Measurements from ENCODE around the gene GNB1L. TPM values are rescaled to one million over a fixed set of nuclear protein-coding genes. Genes with fewer than 3 reads are reported as not detected.
"Not testable (repeated sequence)": the region's sequence is repeated elsewhere in the genome, so short reads cannot be mapped to it uniquely, and the experiment has no call there.

Gene GNB1L
- total RNA-seq, 1 donor from 2014 or later: 3.7 TPM

DNA sequence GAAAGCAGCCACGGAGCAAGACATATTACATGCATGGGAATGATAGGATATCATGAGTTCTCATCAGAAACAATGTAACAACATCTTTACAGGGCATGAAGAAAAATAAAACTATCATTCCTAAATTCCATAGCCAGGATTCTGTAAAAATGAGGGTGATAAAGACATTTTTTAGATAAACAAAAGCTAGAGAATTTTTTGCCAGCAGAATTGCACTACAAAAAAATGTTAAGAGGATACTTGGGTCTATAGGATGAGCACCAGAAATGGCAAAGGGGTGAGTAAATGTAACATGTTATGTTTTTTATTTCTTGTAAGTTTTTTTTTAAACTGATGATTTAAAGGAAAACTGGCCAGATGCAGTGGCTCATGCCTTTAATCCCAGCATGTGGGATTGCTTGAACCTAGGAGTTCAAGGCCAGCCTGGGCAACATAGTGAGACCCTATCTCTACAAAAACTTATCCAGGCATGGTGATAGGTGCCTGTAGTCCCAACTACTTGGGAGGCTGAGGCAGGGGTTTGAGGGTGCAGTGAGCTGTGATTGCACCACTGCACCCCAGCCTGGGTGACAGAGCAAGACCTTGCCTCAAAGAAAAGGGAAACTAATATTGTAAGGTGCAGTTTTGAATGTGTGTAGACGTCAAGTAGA lies 60.9 kb downstream of the GNB1L start:
- peaks cover 2% of the 10 kb centered on the region for H3K27me3 Mint-ChIP-seq (ENCODE audit: unreplicated experiment)
- H3K4me3 Mint-ChIP-seq (ENCODE audit: unreplicated experiment): no peak overlapping the region
- H3K9me3 Mint-ChIP-seq (ENCODE audit: unreplicated experiment): no peaks in the 10 kb centered on the region
- H3K4me1 Mint-ChIP-seq (ENCODE audit: unreplicated experiment): no peaks in the 10 kb centered on the region
- no peak overlapping the region for H3K27ac Mint-ChIP-seq (ENCODE audit: unreplicated experiment)
- H3K36me3 Mint-ChIP-seq (ENCODE audit: low read depth, unreplicated experiment): no peaks in the 10 kb centered on the region
- TF ChIP-seq, protein P1, sequence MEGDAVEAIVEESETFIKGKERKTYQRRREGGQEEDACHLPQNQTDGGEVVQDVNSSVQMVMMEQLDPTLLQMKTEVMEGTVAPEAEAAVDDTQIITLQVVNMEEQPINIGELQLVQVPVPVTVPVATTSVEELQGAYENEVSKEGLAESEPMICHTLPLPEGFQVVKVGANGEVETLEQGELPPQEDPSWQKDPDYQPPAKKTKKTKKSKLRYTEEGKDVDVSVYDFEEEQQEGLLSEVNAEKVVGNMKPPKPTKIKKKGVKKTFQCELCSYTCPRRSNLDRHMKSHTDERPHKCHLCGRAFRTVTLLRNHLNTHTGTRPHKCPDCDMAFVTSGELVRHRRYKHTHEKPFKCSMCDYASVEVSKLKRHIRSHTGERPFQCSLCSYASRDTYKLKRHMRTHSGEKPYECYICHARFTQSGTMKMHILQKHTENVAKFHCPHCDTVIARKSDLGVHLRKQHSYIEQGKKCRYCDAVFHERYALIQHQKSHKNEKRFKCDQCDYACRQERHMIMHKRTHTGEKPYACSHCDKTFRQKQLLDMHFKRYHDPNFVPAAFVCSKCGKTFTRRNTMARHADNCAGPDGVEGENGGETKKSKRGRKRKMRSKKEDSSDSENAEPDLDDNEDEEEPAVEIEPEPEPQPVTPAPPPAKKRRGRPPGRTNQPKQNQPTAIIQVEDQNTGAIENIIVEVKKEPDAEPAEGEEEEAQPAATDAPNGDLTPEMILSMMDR (IDR thresholded peaks at IDR 0.05; ENCODE audit: unreplicated experiment): no peak
- DNase-seq (ENCODE audit: low spot score): no peak

DNA sequence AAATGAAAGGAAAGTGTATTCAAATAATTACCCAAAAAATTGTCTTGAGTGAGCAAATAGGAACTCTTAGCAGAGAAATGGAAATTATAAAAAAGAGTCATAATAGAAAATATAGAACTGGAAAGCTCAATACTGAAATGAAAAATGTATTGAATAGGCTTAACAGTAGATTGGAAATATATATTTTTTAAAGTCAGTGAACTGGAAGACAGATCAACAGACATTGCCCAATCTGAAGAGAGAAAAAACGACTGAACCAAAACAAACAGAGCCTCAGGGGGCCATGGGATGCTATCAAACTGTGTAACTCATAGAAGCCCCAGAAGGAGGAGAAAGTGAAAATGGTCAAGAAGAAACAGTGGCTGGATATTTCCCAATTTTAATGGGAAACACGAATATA lies 61.5 kb downstream of the GNB1L start:
- Mint-ChIP-seq H3K4me1 (ENCODE audit: unreplicated experiment) (no peaks in the 10 kb centered on the region), H3K27ac (ENCODE audit: unreplicated experiment) (no peak overlapping the region), H3K9me3 (ENCODE audit: unreplicated experiment) (no peaks in the 10 kb centered on the region), H3K27me3 (ENCODE audit: unreplicated experiment) (peaks cover 2% of the 10 kb centered on the region), H3K4me3 (ENCODE audit: unreplicated experiment) (no peak overlapping the region), H3K36me3 (ENCODE audit: low read depth, unreplicated experiment) (no peaks in the 10 kb centered on the region)
- TF ChIP-seq, protein P1 (IDR thresholded peaks at IDR 0.05; ENCODE audit: unreplicated experiment): no peak
- DNase-seq (ENCODE audit: low spot score): no peak

DNA sequence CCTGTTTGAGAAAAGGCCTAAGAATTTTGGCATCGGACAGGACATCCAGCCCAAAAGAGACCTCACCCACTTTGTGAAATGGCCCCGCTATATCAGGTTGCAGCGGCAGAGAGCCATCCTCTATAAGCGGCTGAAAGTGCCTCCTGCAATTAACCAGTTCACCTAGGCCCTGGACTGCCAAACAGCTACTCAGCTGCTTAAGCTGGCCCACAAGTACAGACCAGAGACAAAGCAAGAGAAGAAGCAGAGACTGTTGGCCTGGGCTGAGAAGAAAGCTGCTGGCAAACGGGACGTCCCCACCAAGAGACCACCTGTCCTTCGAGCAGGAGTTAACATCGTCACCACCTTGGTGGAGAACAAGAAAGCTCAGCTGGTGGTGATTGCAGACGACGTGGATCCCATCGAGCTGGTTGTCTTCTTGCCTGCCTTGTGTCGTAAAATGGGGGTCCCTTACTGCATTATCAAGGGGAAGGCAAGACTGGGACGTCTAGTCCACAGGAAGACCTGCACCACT lies 62.2 kb downstream of the GNB1L start:
- H3K36me3 Mint-ChIP-seq (ENCODE audit: low read depth, unreplicated experiment); DNase-seq (ENCODE audit: low spot score); H3K27ac Mint-ChIP-seq (ENCODE audit: unreplicated experiment); H3K9me3 Mint-ChIP-seq (ENCODE audit: unreplicated experiment); H3K4me3 Mint-ChIP-seq (ENCODE audit: unreplicated experiment); H3K27me3 Mint-ChIP-seq (ENCODE audit: unreplicated experiment); H3K4me1 Mint-ChIP-seq (ENCODE audit: unreplicated experiment): not testable (repeated sequence)

DNA sequence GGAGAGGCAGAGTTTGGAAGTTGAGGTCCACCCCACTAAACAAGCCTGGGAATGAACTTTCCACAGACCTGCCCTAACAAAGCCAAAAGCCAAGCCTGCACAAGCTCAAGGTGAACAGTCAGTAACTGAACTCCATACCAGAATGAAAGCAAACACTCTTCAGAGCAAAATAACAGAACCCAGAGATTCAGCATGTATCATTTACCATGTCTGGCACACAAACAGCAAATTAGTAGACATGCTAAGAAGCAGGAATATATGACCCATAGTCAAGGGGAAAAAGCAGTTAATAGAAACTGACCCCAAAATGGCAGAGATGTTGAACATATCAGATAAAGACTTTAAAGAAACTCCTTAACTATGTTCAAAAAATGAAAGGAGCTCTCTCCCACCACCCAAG lies 62.8 kb downstream of the GNB1L start:
- Mint-ChIP-seq H3K4me1 (ENCODE audit: unreplicated experiment) (no peaks in the 10 kb centered on the region), H3K27ac (ENCODE audit: unreplicated experiment) (no peak overlapping the region), H3K4me3 (ENCODE audit: unreplicated experiment) (no peak overlapping the region), H3K27me3 (ENCODE audit: unreplicated experiment) (peaks cover 2% of the 10 kb centered on the region), H3K36me3 (ENCODE audit: low read depth, unreplicated experiment) (no peaks in the 10 kb centered on the region), H3K9me3 (ENCODE audit: unreplicated experiment) (no peaks in the 10 kb centered on the region)
- TF ChIP-seq, protein P1 (IDR thresholded peaks at IDR 0.05; ENCODE audit: unreplicated experiment): no peak
- DNase-seq (ENCODE audit: low spot score): no peak

DNA sequence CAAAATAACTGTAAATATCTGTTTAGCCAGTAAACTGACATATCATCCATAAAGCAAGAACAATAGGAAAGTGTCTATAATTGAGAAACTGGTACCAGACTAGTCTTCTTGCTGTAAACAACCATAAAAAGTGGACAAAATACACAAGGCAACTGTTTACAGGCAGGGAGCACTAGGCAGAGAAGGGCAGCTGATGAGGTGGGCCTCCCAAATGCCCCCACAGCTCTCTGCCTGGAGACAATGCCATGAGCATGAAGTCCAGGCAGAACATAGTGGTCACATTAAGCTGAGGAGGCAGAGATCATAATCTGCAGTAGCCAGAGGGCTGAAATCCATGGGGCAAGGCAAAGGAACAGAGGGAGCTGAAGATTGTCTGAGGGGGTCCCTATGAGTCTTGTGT lies 63.4 kb downstream of the GNB1L start:
- Mint-ChIP-seq H3K4me1 (ENCODE audit: unreplicated experiment) (no peaks in the 10 kb centered on the region), H3K27ac (ENCODE audit: unreplicated experiment) (no peak overlapping the region), H3K9me3 (ENCODE audit: unreplicated experiment) (no peaks in the 10 kb centered on the region), H3K36me3 (ENCODE audit: low read depth, unreplicated experiment) (no peaks in the 10 kb centered on the region), H3K4me3 (ENCODE audit: unreplicated experiment) (no peak overlapping the region), H3K27me3 (ENCODE audit: unreplicated experiment) (peaks cover 2% of the 10 kb centered on the region)
- TF ChIP-seq, protein P1 (IDR thresholded peaks at IDR 0.05; ENCODE audit: unreplicated experiment): no peak
- no peak for DNase-seq (ENCODE audit: low spot score)
